DND-41 (cell line): Measurements from ENCODE around the gene CXCR5.

ENCODE experiments used
- EZH2 ChIP-seq: IDR thresholded peaks from 3 replicates; pipeline ENCODE4 v1.6.1; 2012; ENCODE audit warnings: borderline replicate concordance, low read depth, mild to moderate bottlenecking, moderate library complexity, low read length, inconsistent platforms; ENCODE audit not compliant: severe bottlenecking
- TF ChIP-seq, protein P1 (sequence below): IDR thresholded peaks from 2 replicates; pipeline ENCODE4 v1.5.1; 2012; ENCODE audit warnings: borderline replicate concordance, low read length, moderate library complexity, mild to moderate bottlenecking; ENCODE audit not compliant: poor library complexity, severe bottlenecking; ENCODE audit errors: extremely low read depth

DNA sequence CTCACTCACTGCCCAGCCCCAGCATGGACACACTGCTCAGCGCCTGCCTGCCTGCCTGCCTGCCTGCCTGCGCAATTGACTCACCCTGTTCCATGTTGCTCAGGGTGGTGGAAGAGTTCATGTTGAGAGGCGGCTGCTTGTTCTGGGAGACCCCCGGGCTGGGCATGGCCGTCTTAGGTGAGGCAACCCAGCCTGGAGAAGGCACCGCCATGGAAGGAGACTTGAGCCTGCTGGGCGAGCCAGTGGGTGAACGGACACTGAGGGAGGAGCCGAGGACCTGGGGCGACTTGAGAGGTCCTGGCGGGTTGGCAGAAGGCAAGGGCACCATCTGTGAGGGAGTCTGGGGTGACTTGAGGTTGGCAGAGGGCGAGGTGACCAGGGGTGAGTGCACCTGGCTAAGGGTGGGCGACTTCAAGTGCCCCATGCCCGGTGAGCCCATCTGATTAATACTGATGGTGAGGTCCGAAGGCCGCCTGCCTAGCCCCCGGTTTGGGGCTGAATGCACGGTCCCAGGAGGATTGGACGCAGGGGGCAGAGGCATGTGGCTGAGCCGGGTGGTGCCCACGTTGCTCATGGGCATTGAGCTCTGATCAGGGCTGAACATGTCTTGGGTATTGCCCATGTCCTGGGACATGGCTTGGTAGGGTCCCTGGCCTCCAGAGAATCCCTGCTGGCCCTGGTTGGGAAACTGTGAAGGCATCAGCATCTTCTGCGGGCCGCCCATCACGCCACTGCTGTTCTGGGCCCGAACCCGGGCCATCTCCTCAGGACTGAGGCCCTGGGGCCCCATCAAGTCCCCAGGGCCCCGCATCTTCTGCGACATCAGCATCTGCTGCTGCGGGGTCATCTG lies 17.1 kb downstream of the CXCR5 start:
- TF ChIP-seq, protein P1, sequence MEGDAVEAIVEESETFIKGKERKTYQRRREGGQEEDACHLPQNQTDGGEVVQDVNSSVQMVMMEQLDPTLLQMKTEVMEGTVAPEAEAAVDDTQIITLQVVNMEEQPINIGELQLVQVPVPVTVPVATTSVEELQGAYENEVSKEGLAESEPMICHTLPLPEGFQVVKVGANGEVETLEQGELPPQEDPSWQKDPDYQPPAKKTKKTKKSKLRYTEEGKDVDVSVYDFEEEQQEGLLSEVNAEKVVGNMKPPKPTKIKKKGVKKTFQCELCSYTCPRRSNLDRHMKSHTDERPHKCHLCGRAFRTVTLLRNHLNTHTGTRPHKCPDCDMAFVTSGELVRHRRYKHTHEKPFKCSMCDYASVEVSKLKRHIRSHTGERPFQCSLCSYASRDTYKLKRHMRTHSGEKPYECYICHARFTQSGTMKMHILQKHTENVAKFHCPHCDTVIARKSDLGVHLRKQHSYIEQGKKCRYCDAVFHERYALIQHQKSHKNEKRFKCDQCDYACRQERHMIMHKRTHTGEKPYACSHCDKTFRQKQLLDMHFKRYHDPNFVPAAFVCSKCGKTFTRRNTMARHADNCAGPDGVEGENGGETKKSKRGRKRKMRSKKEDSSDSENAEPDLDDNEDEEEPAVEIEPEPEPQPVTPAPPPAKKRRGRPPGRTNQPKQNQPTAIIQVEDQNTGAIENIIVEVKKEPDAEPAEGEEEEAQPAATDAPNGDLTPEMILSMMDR = no peak
- no peak for TF ChIP-seq EZH2
